Hepatocyte (in vitro differentiated cells): ENCODE measurements around the gene UBN2.

Experiments used
- CTCF ChIP-seq: fragments of 200-600 bp; sonication (generic); IDR thresholded peaks from 2 replicates; pipeline ENCODE4 v1.5.1; 2016; ENCODE audit warnings: antibody characterized with exemption, mild to moderate bottlenecking; ENCODE audit not compliant: poor library complexity
- EZH2phosphoT487 ChIP-seq: fragments of 200-600 bp; sonication (generic); IDR thresholded peaks from one replicate; pipeline ENCODE4 v1.6.1; 2018; ENCODE audit warnings: antibody characterized with exemption, mild to moderate bottlenecking, low read depth, moderate library complexity; ENCODE audit not compliant: unreplicated experiment, severe bottlenecking

- TF ChIP-seq CTCF, result no peak
- no peak for TF ChIP-seq EZH2phosphoT487
Observed at GRCh38 chr7:139265673-139266072, 34.6 kb downstream of the UBN2 start.
